IMR-90 (cell line): ENCODE data around the gene CCDC59. TPM values are rescaled to one million over a fixed set of nuclear protein-coding genes. Genes with fewer than 3 reads are reported as not detected.

ENCODE experiments used
- ATAC-seq: fragments of 200-7000 bp; cut with Tn5 transposase; 2 replicates; pipeline ENCODE4 v1.9.1; 2020; ENCODE audit warnings: low read depth, mild to moderate bottlenecking, moderate library complexity
- BruUV-seq: library from RNA; stranded (reverse); fragments of 400-500 nt; replicated peaks from 2 replicates; lab custom pipeline; 2021; lab: Mats Ljungman, UMichigan
- CTCF ChIA-PET: fragments of 300-600 bp; formaldehyde crosslinking; extraction: SDS; loops from one replicate; lab custom pipeline; 2021; ENCODE audit warnings: antibody characterized with exemption; lab: Yijun Ruan, JAX
- POLR2A ChIA-PET: fragments of 300-600 bp; sonication (Branson Sonifier 250); formaldehyde crosslinking; loops from one replicate; lab custom pipeline; 2022; ENCODE audit warnings: antibody characterized with exemption; ENCODE audit not compliant: unreplicated experiment; lab: Charles Lee
- DNase-seq: peaks from one replicate; pipeline ENCODE4 v3.0.0; 2013
- H2AFZ ChIP-seq: replicated peaks from 2 replicates; pipeline ENCODE3; 2013; ENCODE audit warnings: low read length, mild to moderate bottlenecking; ENCODE audit not compliant: poor library complexity
- H2AK5ac ChIP-seq: 2 replicates; pipeline ENCODE4 v1.6.1; 2013; ENCODE audit warnings: low read depth, low read length, inconsistent platforms
- H2AK9ac ChIP-seq: replicated peaks from 2 replicates; pipeline ENCODE3; 2013; ENCODE audit warnings: mild to moderate bottlenecking, low read depth, low read length, moderate library complexity; ENCODE audit not compliant: poor library complexity
- H2BK120ac ChIP-seq: 2 replicates; pipeline ENCODE4 v1.6.1; 2013; ENCODE audit warnings: low read depth, low read length, inconsistent platforms
- H2BK15ac ChIP-seq: 3 replicates; pipeline ENCODE4 v1.6.1; 2013; ENCODE audit warnings: low read depth, low read length, inconsistent platforms
- H2BK20ac ChIP-seq: 2 replicates; pipeline ENCODE4 v1.6.1; 2013; ENCODE audit warnings: low read depth, mild to moderate bottlenecking, inconsistent platforms, low read length, moderate library complexity
- H2BK5ac ChIP-seq: 2 replicates; pipeline ENCODE4 v1.6.1; 2013; ENCODE audit warnings: mild to moderate bottlenecking, low read depth, low read length, inconsistent platforms; ENCODE audit not compliant: poor library complexity, severe bottlenecking
- H3K14ac ChIP-seq: replicated peaks from 2 replicates; pipeline ENCODE4 v1.6.1; 2013; ENCODE audit warnings: low read depth, low read length, inconsistent platforms
- H3K18ac ChIP-seq: 2 replicates; pipeline ENCODE4 v1.6.1; 2013; ENCODE audit warnings: low read depth, low read length, control low read depth
- H3K23ac ChIP-seq: 2 replicates; pipeline ENCODE4 v1.6.1; 2013; ENCODE audit warnings: low read depth, low read length, inconsistent platforms
- H3K27ac ChIP-seq: 2 replicates; pipeline ENCODE4 v1.5.1; 2013; ENCODE audit warnings: mild to moderate bottlenecking, control low read depth, low read length; ENCODE audit not compliant: insufficient read depth
- H3K27me3 ChIP-seq: 2 replicates; pipeline ENCODE4 v1.6.1; 2013; ENCODE audit warnings: low read length; ENCODE audit not compliant: control insufficient read depth, insufficient read depth
- H3K36me3 ChIP-seq: 2 replicates; pipeline ENCODE4 v1.6.1; 2013; ENCODE audit warnings: low read length, mixed read lengths; ENCODE audit not compliant: control insufficient read depth, insufficient read depth
- H3K4ac ChIP-seq: 2 replicates; pipeline ENCODE4 v1.6.1; 2013; ENCODE audit warnings: low read depth, low read length, inconsistent platforms
- H3K4me1 ChIP-seq: 2 replicates; pipeline ENCODE4 v1.6.1; 2013; ENCODE audit warnings: low read length, mixed read lengths; ENCODE audit not compliant: control insufficient read depth, insufficient read depth
- H3K4me2 ChIP-seq: 2 replicates; pipeline ENCODE4 v1.6.1; 2013; ENCODE audit warnings: low read depth, mild to moderate bottlenecking, control low read depth, low read length, moderate library complexity
- H3K4me3 ChIP-seq: 2 replicates; pipeline ENCODE4 v1.5.1; 2013; ENCODE audit warnings: low read depth, mild to moderate bottlenecking, control low read depth, low read length, moderate library complexity; ENCODE audit not compliant: insufficient read depth
- H3K56ac ChIP-seq: 2 replicates; pipeline ENCODE4 v1.6.1; 2013; ENCODE audit warnings: low read length, inconsistent platforms; ENCODE audit not compliant: insufficient read depth; ENCODE audit errors: extremely low read depth
- H3K79me1 ChIP-seq, 2 experiments: 2 replicates each; pipeline ENCODE4 v1.6.1; 2013; ENCODE audit warnings: low read length in 2 of 2, inconsistent platforms in 1 of 2, low read depth in 1 of 2
- H3K9ac ChIP-seq: 2 replicates; pipeline ENCODE4 v1.6.1; 2013; ENCODE audit warnings: low read depth, low read length, control low read depth
- H3K9me1 ChIP-seq: 2 replicates; pipeline ENCODE4 v1.6.1; 2013; ENCODE audit warnings: low read length, inconsistent platforms; ENCODE audit not compliant: insufficient read depth
- H3K9me3 ChIP-seq: 2 replicates; pipeline ENCODE4 v1.6.1; 2013; ENCODE audit warnings: low read length; ENCODE audit not compliant: control insufficient read depth, insufficient read depth
- H4K20me1 ChIP-seq: 2 replicates; pipeline ENCODE4 v1.6.1; 2013; ENCODE audit warnings: low read length, inconsistent platforms; ENCODE audit not compliant: insufficient read depth
- H4K5ac ChIP-seq: 2 replicates; pipeline ENCODE4 v1.6.1; 2013; ENCODE audit warnings: mild to moderate bottlenecking, low read depth, low read length, control low read depth
- H4K8ac ChIP-seq, 2 experiments: 2 replicates each; pipeline ENCODE4 v1.6.1; 2013; ENCODE audit warnings: low read depth in 2 of 2, low read length in 2 of 2, control low read depth in 1 of 2, inconsistent platforms in 1 of 2
- H4K91ac ChIP-seq: 2 replicates; pipeline ENCODE4 v1.6.1; 2013; ENCODE audit warnings: low read depth, low read length, inconsistent platforms; ENCODE audit not compliant: insufficient read depth
- CEBPB ChIP-seq: IDR thresholded peaks from 2 replicates; pipeline ENCODE4 v1.6.1; 2012; ENCODE audit warnings: low read depth, low read length, improper control_type of control experiment
- CHD1 ChIP-seq: IDR thresholded peaks from 2 replicates; pipeline ENCODE4 v1.6.1; 2012; ENCODE audit warnings: low read depth, low read length, improper control_type of control experiment
- CTCF ChIP-seq: conservative IDR thresholded peaks from 2 replicates; pipeline ENCODE4 v1.5.1; 2012; ENCODE audit warnings: mild to moderate bottlenecking, low read depth, low read length, improper control_type of control experiment
- MAZ ChIP-seq: IDR thresholded peaks from 2 replicates; pipeline ENCODE4 v1.6.1; 2012; ENCODE audit warnings: low read depth, mild to moderate bottlenecking, low read length, improper control_type of control experiment, moderate library complexity, borderline replicate concordance
- MXI1 ChIP-seq: IDR thresholded peaks from 2 replicates; pipeline ENCODE4 v1.6.1; 2012; ENCODE audit warnings: low read depth, mild to moderate bottlenecking, low read length, moderate library complexity, borderline replicate concordance
- POLR2A ChIP-seq: IDR thresholded peaks from 2 replicates; pipeline ENCODE4 v1.6.1; 2012; ENCODE audit warnings: mild to moderate bottlenecking, low read depth, low read length
- USF2 ChIP-seq: fragments of 150-350 bp; IDR thresholded peaks from 2 replicates; pipeline ENCODE4 v1.6.1; 2017; ENCODE audit warnings: mild to moderate bottlenecking, antibody characterized with exemption, low read length, low read depth
- dilution Hi-C: fragments of 300-500 bp; cut with HindIII; formaldehyde crosslinking; loops from one replicate; pipeline ENCODE4 v1.14.3; 2018; ENCODE audit warnings: low sequenced_read_pairs; ENCODE audit not compliant: unreplicated experiment
- in situ Hi-C: fragments of 300-500 bp; cut with MboI; formaldehyde crosslinking; loops from 3 replicates; pipeline ENCODE4 v1.14.3; 2019; ENCODE audit warnings: low sequenced_read_pairs, inconsistent platforms, mixed read lengths
- intact Hi-C: fragments of 100-400 bp; cut with micrococcal nuclease; formaldehyde crosslinking; loops from 2 replicates; pipeline ENCODE4 v1.10.0; 2022
- polyA plus RNA-seq, 3 experiments: library from polyadenylated mRNA; depleted of rRNA; stranded (reverse); fragments of >200 nt; gene quantifications; 2 replicates each; pipeline ENCODE4 v1.2.3, GENCODE V29; 2012; ENCODE audit warnings: low replicate concordance in 1 of 3
- total RNA-seq: library from RNA; depleted of rRNA; stranded (reverse); fragments of >200 nt; gene quantifications from 2 replicates; pipeline ENCODE4 v1.2.3, GENCODE V29; 2012
- TF ChIP-seq, protein P1 (sequence below): fragments of 150-350 bp; IDR thresholded peaks from 2 replicates; pipeline ENCODE4 v1.6.1; 2016; ENCODE audit warnings: low read depth, mild to moderate bottlenecking, low read length, moderate library complexity, borderline replicate concordance

Gene CCDC59
- total and polyA plus RNA-seq, 2 of the 4 experiments (the other 2 are of a cell fraction), result 8.4 to 14.8 TPM

DNA sequence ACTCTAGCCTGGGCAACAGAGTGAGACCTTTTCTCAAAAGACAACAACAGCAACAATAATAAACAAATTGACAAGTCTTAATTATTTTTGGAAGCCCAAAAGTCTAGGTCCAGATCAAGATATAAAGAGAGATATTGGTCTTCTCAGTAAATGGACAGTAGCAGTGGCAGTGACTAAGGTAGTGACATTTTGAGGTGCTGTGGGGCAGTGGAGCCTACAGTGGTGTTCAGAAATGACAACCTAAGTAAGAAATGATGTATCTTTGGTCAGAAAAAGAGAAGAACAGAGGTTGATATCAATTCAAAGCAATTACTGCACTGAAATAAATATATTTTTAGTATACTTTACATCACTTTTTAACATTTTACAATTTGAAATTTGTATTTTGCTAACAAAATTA lies 20.8 kb upstream of the CCDC59 start:
- dilution Hi-C loops (no loop called here), in situ Hi-C loops (no loop called here), intact Hi-C loops (no loop called here)
- Histone ChIP-seq H3K27me3 (no peaks in the 10 kb centered on the region), H3K56ac (no peak overlapping the region), H3K27ac (no peak overlapping the region), H2BK120ac (no peak overlapping the region), H3K9ac (no peak overlapping the region), H3K79me1 (no peaks in the 10 kb centered on the region), H3K4me1 (no peaks in the 10 kb centered on the region), H4K91ac (no peak overlapping the region), H4K5ac (no peak overlapping the region), H3K14ac (no peak overlapping the region), H2BK15ac (no peak overlapping the region), H3K9me3 (no peaks in the 10 kb centered on the region), H3K4ac (no peak overlapping the region), H2AFZ (no peak overlapping the region), H3K18ac (no peak overlapping the region), H3K4me3 (no peak overlapping the region), H3K23ac (no peak overlapping the region), H4K20me1 (no peaks in the 10 kb centered on the region), H2AK9ac (no peak overlapping the region), H4K8ac (no peak overlapping the region), H2BK20ac (no peak overlapping the region), H3K36me3 (no peaks in the 10 kb centered on the region), H3K9me1 (no peaks in the 10 kb centered on the region), H2BK5ac (no peak overlapping the region), H3K4me2 (no peak overlapping the region), H2AK5ac (no peak overlapping the region)
- BruUV-seq, result no TSS peak
- DNase-seq, result no peak
- no peak for ATAC-seq
- no peak for TF ChIP-seq CTCF
- no peak for TF ChIP-seq CEBPB
- TF ChIP-seq, protein P1, sequence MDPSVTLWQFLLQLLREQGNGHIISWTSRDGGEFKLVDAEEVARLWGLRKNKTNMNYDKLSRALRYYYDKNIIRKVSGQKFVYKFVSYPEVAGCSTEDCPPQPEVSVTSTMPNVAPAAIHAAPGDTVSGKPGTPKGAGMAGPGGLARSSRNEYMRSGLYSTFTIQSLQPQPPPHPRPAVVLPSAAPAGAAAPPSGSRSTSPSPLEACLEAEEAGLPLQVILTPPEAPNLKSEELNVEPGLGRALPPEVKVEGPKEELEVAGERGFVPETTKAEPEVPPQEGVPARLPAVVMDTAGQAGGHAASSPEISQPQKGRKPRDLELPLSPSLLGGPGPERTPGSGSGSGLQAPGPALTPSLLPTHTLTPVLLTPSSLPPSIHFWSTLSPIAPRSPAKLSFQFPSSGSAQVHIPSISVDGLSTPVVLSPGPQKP, result no peak
- TF ChIP-seq USF2, result no peak
- TF ChIP-seq CHD1, result no peak
- TF ChIP-seq MAZ, result no peak
- TF ChIP-seq MXI1, result no peak
- TF ChIP-seq POLR2A, result no peak
- ChIA-PET CTCF (interaction anchor here (1.3 kb wide), 1 partner anchor 21 kb away, joined by 3 read pairs; the partner anchor contains the start of genes CCDC59 and METTL25), POLR2A (no interaction called here)
